ENCODE data around the gene BTBD8.

Gene BTBD8

DNA sequence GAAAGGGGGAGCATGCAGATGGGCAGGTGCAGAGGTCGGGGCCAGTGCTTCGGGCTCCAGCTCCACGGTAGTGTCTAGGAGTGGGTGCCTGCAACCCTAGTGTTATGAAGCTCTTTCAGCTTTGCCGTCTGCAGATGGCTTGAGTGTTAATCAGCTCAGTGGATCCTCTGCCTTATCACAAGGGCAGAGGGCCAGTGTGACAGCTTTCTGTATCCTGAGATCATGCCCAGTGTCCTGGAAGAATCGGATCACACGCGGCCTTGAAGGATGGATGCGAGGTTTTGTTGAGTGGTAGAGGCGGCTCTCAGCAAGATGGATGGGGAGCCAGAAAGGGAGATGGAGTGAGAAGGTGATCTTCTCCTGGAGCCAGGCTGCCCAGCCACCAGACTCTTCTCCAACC, 112.1 kb downstream of the BTBD8 start:
- DNase-seq (ENCODE audit: low read depth in 2 of 2), result no peak

DNA sequence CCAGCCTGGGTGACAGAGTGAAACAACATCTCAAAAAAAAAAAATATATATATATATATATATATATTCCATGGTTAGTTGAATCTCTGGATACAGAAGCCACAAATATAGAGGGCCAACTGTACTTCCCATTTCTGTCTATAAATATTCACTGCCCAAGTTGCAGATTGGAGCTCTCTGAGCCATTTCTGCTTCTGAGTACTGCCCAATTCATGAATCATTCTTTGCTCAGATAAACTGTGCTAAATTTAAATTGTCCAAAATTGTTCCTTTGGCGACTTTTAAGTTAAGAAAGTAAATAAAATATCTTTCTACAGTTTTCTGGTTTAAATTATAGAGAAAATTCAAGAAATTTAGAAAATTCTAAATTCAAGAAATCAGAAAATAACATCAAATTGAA, 114.4 kb downstream of the BTBD8 start:
- DNase-seq (ENCODE audit: low read depth in 2 of 2), result no peak

DNA sequence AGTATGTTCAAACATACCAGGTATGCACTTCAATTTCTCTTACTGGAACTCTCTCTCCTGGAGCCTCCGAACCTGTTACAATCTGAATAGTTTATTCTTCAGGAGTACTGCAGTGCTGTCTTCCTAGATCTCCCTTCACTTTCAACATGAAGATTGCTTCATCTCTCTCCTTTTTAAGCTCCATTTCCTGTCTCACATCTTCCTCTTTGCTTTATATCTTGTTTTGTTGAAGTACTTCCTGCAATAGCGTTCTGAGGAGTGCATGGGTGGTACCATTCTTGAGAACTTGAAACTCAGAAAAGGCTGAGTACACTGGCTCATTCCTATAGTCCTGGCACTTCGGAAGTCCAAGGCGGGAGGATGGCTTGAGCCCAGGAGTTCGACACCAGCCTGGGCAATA, 121.8 kb downstream of the BTBD8 start:
- no peak for DNase-seq (ENCODE audit: low read depth in 2 of 2)

DNA sequence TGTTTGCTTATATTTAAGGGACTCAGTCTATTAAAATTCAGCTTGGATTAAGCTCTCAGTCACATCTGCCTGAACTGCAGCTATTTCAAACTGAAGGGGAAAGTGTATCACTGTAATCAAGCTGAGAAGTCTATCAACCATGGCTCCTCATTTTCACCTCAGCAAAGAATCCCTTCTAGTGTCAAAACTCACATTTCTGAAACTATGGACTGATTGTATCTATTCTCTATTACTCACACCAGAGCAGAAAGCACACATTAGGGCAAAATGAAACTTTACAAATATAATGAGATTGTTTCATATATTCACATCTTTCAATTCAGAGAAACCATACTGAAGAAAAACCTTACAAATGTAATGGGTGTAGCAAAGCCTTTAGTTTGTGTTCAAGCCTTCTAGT, 123.0 kb downstream of the BTBD8 start:
- DNase-seq (ENCODE audit: low read depth in 2 of 2), result no peak

DNA sequence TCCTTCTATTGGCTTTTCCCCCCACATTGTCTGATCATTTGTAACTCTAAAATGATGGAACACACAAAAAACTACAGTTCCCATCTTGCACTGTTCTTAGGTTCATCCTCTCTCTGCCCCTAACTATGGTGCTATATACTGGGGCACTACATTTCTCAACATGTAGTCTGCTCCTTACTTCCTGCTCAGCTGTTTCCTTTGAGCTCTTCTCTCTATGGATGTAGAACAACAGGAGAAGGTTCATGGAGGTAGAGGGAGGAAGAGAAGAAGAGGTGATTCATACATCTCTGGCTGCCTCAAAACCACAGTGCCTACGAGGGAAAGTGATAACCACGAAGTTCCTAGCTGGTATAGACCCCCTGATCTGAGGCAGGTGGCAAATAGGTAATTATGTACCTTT, 130.6 kb downstream of the BTBD8 start:
- DNase-seq (ENCODE audit: low read depth in 2 of 2), result no peak

DNA sequence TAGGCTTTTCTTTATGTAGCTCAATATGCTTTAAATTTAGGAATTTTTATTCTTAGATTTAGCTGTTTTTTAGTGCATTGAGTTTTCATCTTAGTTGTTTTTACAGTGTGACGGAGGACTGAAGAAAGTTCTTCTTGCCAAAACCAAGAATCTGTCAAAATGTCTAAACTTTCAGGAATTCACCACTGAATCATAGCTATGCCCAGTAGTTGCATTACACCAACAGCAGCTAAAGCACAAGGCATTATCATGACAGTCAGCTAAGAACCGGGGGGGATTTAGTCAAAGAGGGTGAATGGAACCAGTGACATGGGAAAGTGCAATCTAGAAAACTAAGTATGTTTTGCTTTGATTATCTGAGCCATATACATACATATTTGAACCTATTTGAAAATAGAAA, 131.0 kb downstream of the BTBD8 start:
- no peak for DNase-seq (ENCODE audit: low read depth in 2 of 2)

DNA sequence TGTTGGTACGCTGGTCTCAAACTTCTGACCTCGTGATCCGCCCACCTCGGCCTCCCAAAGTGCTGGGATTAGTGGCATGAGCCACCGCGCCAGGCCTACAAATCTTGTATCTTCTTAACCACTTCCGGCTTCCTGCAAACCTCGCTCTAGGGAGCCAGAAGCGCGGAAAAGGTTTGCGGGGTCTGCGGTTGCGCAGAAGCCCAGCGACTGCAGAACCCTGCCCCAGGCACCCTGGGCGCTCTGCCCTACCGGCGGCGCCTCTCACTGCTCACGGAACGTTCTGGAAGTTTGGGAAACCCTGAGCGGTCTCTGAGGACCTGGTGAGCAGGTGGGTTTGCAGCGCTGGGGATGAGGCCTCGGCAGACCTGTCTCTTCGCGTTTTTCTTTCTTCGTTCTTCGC, 137.6 kb downstream of the BTBD8 start, which contains the start of gene C1orf146:
C1orf146 (plus strand) TSS at position 195 of the 400 bp plus-strand sequence. CDS start 13,506 bp downstream, outside the sequence.
- no peak for DNase-seq (ENCODE audit: low read depth in 2 of 2)

DNA sequence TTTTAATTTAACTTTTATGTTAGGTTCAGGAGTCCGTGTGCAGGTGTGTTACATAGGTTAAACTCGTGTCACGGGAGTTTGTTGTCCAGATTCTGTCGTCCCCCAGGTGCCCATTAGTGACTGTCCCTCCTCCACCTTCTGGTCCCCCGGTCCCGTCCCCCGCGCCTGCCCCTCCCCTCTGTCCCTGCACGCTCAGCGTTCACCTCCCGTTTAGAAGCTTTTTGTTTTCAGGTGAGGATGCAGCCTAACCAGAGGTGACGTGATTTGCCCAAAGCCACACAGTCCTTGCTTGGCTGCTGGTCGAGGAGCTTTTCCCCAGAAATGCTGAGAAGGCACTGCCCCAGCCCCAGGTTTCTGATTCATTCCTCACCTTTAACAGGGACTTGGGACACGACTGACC, 138.4 kb downstream of the BTBD8 start:
- DNase-seq (ENCODE audit: low read depth in 2 of 2), result no peak

DNA sequence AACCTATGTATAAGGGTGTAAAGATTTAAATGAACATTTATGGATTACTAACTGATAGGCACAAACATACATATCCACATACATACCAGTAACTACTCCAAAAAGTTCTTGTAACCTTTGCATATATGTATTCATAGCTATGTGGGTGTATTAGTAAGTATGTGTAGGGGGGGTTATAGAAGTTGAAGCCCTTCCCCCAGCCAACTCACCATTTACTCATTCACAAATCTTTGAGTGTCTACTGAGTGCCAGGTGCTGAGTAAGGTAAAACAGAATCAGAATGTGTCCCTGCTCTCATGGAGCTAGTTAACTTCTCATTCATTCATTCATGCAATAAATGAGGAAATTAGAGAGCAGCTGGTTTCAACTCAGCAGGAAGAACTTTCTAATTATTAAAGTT, 138.9 kb downstream of the BTBD8 start:
- DNase-seq (ENCODE audit: low read depth in 2 of 2), result no peak

DNA sequence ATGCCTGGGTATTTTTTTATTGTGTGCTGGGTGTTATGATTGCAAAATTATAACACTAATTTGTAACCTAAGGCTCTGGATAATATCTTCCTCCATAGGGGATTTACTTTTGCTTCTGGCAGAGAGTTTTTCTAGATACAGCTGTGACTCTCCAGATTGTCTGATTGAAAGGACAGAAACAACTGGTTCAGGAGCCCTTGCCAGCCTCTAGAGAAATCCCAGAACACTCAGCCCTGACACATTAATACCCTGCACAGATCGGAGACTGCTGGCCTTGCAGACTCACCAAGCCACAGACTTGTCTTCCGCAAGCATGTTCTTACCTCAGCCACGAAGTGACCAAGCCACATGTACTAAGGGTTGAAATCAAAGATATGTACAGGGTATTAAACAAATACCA, 148.3 kb downstream of the BTBD8 start:
- no peak for DNase-seq (ENCODE audit: low read depth in 2 of 2)

DNA sequence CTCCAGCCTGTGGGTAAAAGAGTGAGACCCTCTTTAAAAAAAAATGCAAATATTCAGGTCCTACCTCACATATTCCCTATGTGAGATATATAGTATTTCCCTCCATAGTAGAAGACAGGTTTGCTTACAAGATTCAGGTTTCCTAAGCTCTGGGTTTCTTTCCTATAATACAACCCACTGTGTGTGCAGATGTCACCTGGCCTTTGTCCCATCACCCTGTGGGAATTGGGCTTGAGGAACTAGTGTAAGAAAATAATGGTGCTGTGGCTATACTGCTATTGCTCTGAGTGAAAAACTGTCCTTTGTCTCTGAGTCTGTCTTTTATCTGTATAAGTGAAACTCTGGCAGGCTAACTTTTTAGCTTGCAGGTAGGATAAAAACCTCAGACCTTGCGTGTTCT, 150.6 kb downstream of the BTBD8 start:
- DNase-seq (ENCODE audit: low read depth in 2 of 2), result no peak
